HEK293 (cell line): ENCODE measurements around the gene PROX2.

Source experiments
- CTCF ChIA-PET: fragments of 350-600 bp; formaldehyde crosslinking; extraction: SDS; loops from one replicate; lab custom pipeline; 2021; ENCODE audit warnings: antibody characterized with exemption; lab: Yijun Ruan, JAX
- POLR2A ChIA-PET: fragments of 300-600 bp; formaldehyde crosslinking; extraction: SDS; loops from one replicate; lab custom pipeline; 2020; ENCODE audit warnings: antibody characterized with exemption, inconsistent platforms; lab: Yijun Ruan, JAX
- H3K27ac ChIP-seq: fragments of 200-500 bp; sonication (Bioruptor generic); 2 replicates; pipeline ENCODE4 v1.5.1; 2014; ENCODE audit warnings: low read depth, low read length, control low read depth, inconsistent platforms; ENCODE audit errors: extremely low read depth
- H3K36me3 ChIP-seq, 2 experiments: fragments of 200-500 bp in 1 of 2; sonication (Bioruptor generic) in 1 of 2; 1 replicate in 1 of 2; 2 replicates in 1 of 2; pipeline ENCODE4 v1.5.1; 2014 to 2017; ENCODE audit warnings: inconsistent platforms in 2 of 2, low read length in 2 of 2; ENCODE audit not compliant: control insufficient read depth in 2 of 2, insufficient read depth in 1 of 2
- H3K4me1 ChIP-seq: fragments of 200-500 bp; sonication (Bioruptor generic); 2 replicates; pipeline ENCODE4 v1.5.1; 2014; ENCODE audit warnings: mild to moderate bottlenecking, low read length, inconsistent platforms; ENCODE audit not compliant: control insufficient read depth, insufficient read depth
- H3K4me3 ChIP-seq: 2 replicates; pipeline ENCODE4 v1.5.1; 2011; ENCODE audit warnings: low read depth, mild to moderate bottlenecking, control low read depth, low read length, moderate library complexity
- H3K9me3 ChIP-seq: fragments of 200-500 bp; sonication (Bioruptor generic); 2 replicates; pipeline ENCODE4 v1.5.1; 2014; ENCODE audit warnings: low read depth, low read length, inconsistent platforms; ENCODE audit not compliant: control insufficient read depth, insufficient read depth
- BCL11A ChIP-seq: fragments of 450-650 bp; formaldehyde crosslinking; IDR thresholded peaks from 2 replicates; pipeline ENCODE4 v1.5.1; 2016; ENCODE audit warnings: low read depth, missing biosample characterization, missing genetic modification characterization
- GLI4 ChIP-seq: fragments of 450-650 bp; formaldehyde crosslinking; IDR thresholded peaks from 2 replicates; pipeline ENCODE4 v1.5.1; 2016; ENCODE audit warnings: missing biosample characterization, missing genetic modification characterization
- HOXD13 ChIP-seq: sonication (generic); formaldehyde crosslinking; IDR thresholded peaks from 2 replicates; pipeline ENCODE4 v1.8.0; 2022; ENCODE audit warnings: missing genetic modification reagents, borderline replicate concordance
- OVOL3 ChIP-seq: fragments of 450-650 bp; formaldehyde crosslinking; IDR thresholded peaks from 2 replicates; pipeline ENCODE4 v1.5.1; 2016; ENCODE audit warnings: missing biosample characterization, missing genetic modification characterization
- PRDM1 ChIP-seq: fragments of 450-650 bp; formaldehyde crosslinking; IDR thresholded peaks from 2 replicates; pipeline ENCODE4; 2016; ENCODE audit warnings: missing biosample characterization, missing genetic modification characterization
- PRDM4 ChIP-seq: fragments of 450-650 bp; formaldehyde crosslinking; IDR thresholded peaks from 2 replicates; pipeline ENCODE4 v1.5.1; 2017; ENCODE audit warnings: missing biosample characterization, missing genetic modification characterization
- REPIN1 ChIP-seq: fragments of 450-650 bp; formaldehyde crosslinking; IDR thresholded peaks from 2 replicates; pipeline ENCODE4 v1.5.1; 2017; ENCODE audit warnings: missing biosample characterization, missing genetic modification characterization, low read depth
- SALL2 ChIP-seq: fragments of 450-650 bp; formaldehyde crosslinking; IDR thresholded peaks from 2 replicates; pipeline ENCODE4 v1.5.0; 2017; ENCODE audit warnings: missing biosample characterization, mild to moderate bottlenecking, missing genetic modification characterization, borderline replicate concordance
- SP2 ChIP-seq: fragments of 450-650 bp; formaldehyde crosslinking; IDR thresholded peaks from 2 replicates; pipeline ENCODE4 v1.5.1; 2016; ENCODE audit warnings: missing biosample characterization, missing genetic modification characterization
- TSHZ1 ChIP-seq: fragments of 450-650 bp; formaldehyde crosslinking; IDR thresholded peaks from 2 replicates; pipeline ENCODE4 v1.5.1; 2016; ENCODE audit warnings: missing biosample characterization, missing genetic modification characterization, borderline replicate concordance
- YY2 ChIP-seq: fragments of 450-650 bp; formaldehyde crosslinking; IDR thresholded peaks from 2 replicates; pipeline ENCODE4 v1.5.1; 2016; ENCODE audit warnings: missing biosample characterization, missing genetic modification characterization
- ZBTB17 ChIP-seq: fragments of 450-650 bp; formaldehyde crosslinking; IDR thresholded peaks from 2 replicates; pipeline ENCODE4 v1.5.1; 2016; ENCODE audit warnings: missing biosample characterization, missing genetic modification characterization
- ZBTB20 ChIP-seq: fragments of 450-650 bp; formaldehyde crosslinking; IDR thresholded peaks from 2 replicates; pipeline ENCODE4 v1.5.1; 2016; ENCODE audit warnings: missing biosample characterization, missing genetic modification characterization
- ZBTB48 ChIP-seq: fragments of 450-650 bp; formaldehyde crosslinking; IDR thresholded peaks from 2 replicates; pipeline ENCODE4 v1.5.1; 2016; ENCODE audit warnings: missing biosample characterization, missing genetic modification characterization
- ZBTB49 ChIP-seq: fragments of 450-650 bp; formaldehyde crosslinking; IDR thresholded peaks from 2 replicates; pipeline ENCODE4 v1.5.1; 2016; ENCODE audit warnings: missing biosample characterization, missing genetic modification characterization, low read depth
- ZFHX2 ChIP-seq: fragments of 450-650 bp; formaldehyde crosslinking; conservative IDR thresholded peaks from 2 replicates; pipeline ENCODE4 v1.5.1; 2016; ENCODE audit warnings: missing biosample characterization, missing genetic modification characterization
- ZNF121 ChIP-seq: fragments of 450-650 bp; formaldehyde crosslinking; IDR thresholded peaks from 2 replicates; pipeline ENCODE4 v1.5.1; 2016; ENCODE audit warnings: missing biosample characterization, missing genetic modification characterization
- ZNF155 ChIP-seq: fragments of 450-650 bp; formaldehyde crosslinking; IDR thresholded peaks from 2 replicates; pipeline ENCODE4 v1.5.1; 2016; ENCODE audit warnings: missing biosample characterization, missing genetic modification characterization
- ZNF169 ChIP-seq: fragments of 450-650 bp; formaldehyde crosslinking; IDR thresholded peaks from 2 replicates; pipeline ENCODE4 v1.5.1; 2016; ENCODE audit warnings: missing biosample characterization, missing genetic modification characterization
- ZNF292 ChIP-seq: fragments of 450-650 bp; formaldehyde crosslinking; IDR thresholded peaks from 2 replicates; pipeline ENCODE4 v1.5.1; 2016; ENCODE audit warnings: low read depth, missing biosample characterization, missing genetic modification characterization, borderline replicate concordance
- ZNF354C ChIP-seq: fragments of 450-650 bp; formaldehyde crosslinking; IDR thresholded peaks from 2 replicates; pipeline ENCODE4 v1.5.1; 2016; ENCODE audit warnings: missing biosample characterization, missing genetic modification characterization, low read depth, borderline replicate concordance
- ZNF426 ChIP-seq: fragments of 450-650 bp; formaldehyde crosslinking; IDR thresholded peaks from 2 replicates; pipeline ENCODE4 v1.5.1; 2017; ENCODE audit warnings: missing biosample characterization, missing genetic modification characterization, mild to moderate bottlenecking, inconsistent platforms, moderate library complexity
- ZNF48 ChIP-seq: fragments of 450-650 bp; formaldehyde crosslinking; IDR thresholded peaks from 2 replicates; pipeline ENCODE4 v1.5.1; 2016; ENCODE audit warnings: missing biosample characterization, missing genetic modification characterization
- ZNF510 ChIP-seq: fragments of 450-650 bp; formaldehyde crosslinking; IDR thresholded peaks from 2 replicates; pipeline ENCODE4 v1.5.1; 2018; ENCODE audit warnings: mild to moderate bottlenecking, missing genetic modification characterization, missing biosample characterization; ENCODE audit not compliant: insufficient replicate concordance
- ZNF521 ChIP-seq: fragments of 450-650 bp; formaldehyde crosslinking; IDR thresholded peaks from 2 replicates; pipeline ENCODE4 v1.5.1; 2017; ENCODE audit warnings: missing biosample characterization, mild to moderate bottlenecking, missing genetic modification characterization
- ZNF529 ChIP-seq: fragments of 450-650 bp; formaldehyde crosslinking; IDR thresholded peaks from 2 replicates; pipeline ENCODE4 v1.5.1; 2017; ENCODE audit warnings: missing genetic modification characterization, missing biosample characterization; ENCODE audit not compliant: insufficient replicate concordance
- ZNF549 ChIP-seq: fragments of 450-650 bp; IDR thresholded peaks from 2 replicates; pipeline ENCODE4 v1.5.1; 2018; ENCODE audit warnings: missing biosample characterization, missing genetic modification characterization, mild to moderate bottlenecking, inconsistent platforms, moderate library complexity
- ZNF571 ChIP-seq: fragments of 450-650 bp; formaldehyde crosslinking; IDR thresholded peaks from 2 replicates; pipeline ENCODE4 v1.5.0; 2017; ENCODE audit warnings: missing biosample characterization, missing genetic modification characterization
- ZNF596 ChIP-seq: fragments of 450-650 bp; IDR thresholded peaks from 2 replicates; pipeline ENCODE4 v1.5.0; 2018; ENCODE audit warnings: missing biosample characterization, mild to moderate bottlenecking, missing genetic modification characterization, moderate library complexity
- ZNF623 ChIP-seq: fragments of 450-650 bp; formaldehyde crosslinking; IDR thresholded peaks from 2 replicates; pipeline ENCODE4 v1.5.1; 2016; ENCODE audit warnings: missing biosample characterization, missing genetic modification characterization
- ZNF664 ChIP-seq: fragments of 450-650 bp; formaldehyde crosslinking; IDR thresholded peaks from 2 replicates; pipeline ENCODE4 v1.5.1; 2016; ENCODE audit warnings: missing biosample characterization, missing genetic modification characterization

Gene PROX2

GRCh38 chr14:74863274-74863673 lies 12.7 kb downstream of the PROX2 start:
- Histone ChIP-seq H3K27ac (no peak overlapping the region), H3K4me1 (no peaks in the 10 kb centered on the region), H3K36me3 (no peaks in the 10 kb centered on the region), H3K4me3 (no peak overlapping the region), H3K9me3 (no peaks in the 10 kb centered on the region)
- CTCF ChIA-PET, result interaction anchor here (0.8 to 10.8 kb wide), 6 partner anchors 9 to 254 kb away, joined by 3 to 195 read pairs (median 38); no protein-coding TSS in a partner anchor
- POLR2A ChIA-PET, result no interaction called here
- TF ChIP-seq SP2 (tag by site-specific recombination) (no peak), YY2 (no peak), GLI4 (no peak), ZNF155 (tag by site-specific recombination) (no peak), ZNF664 (tag by site-specific recombination) (no peak), REPIN1 (no peak), ZBTB48 (tag by site-specific recombination) (no peak), ZNF510 (tag by site-specific recombination) (no peak), ZNF354C (tag by site-specific recombination) (no peak), ZNF521 (tag by site-specific recombination) (no peak), ZNF48 (tag by site-specific recombination) (no peak), PRDM1 (tag by site-specific recombination) (no peak), ZNF549 (tag by site-specific recombination) (no peak), ZNF623 (tag by site-specific recombination) (no peak), ZNF426 (tag by site-specific recombination) (no peak), TSHZ1 (no peak), SALL2 (tag by site-specific recombination) (no peak), PRDM4 (tag by site-specific recombination) (no peak), ZNF596 (tag by site-specific recombination) (no peak)

- Histone ChIP-seq H3K4me3 (no peak overlapping the region), H3K27ac (no peak overlapping the region), H3K9me3 (no peaks in the 10 kb centered on the region), H3K4me1 (no peaks in the 10 kb centered on the region), H3K36me3 (no peaks in the 10 kb centered on the region)
- TF ChIP-seq ZFHX2 (tag by site-specific recombination) (no peak), ZNF121 (tag by site-specific recombination) (no peak), ZNF292 (tag by site-specific recombination) (no peak), ZBTB17 (tag by site-specific recombination) (no peak), OVOL3 (tag by site-specific recombination) (no peak), ZNF529 (tag by site-specific recombination) (no peak), ZBTB49 (tag by site-specific recombination) (no peak), ZNF169 (no peak), ZNF571 (no peak), ZBTB20 (tag by site-specific recombination) (no peak), HOXD13 (CRISPR knock-in tag) (no peak), BCL11A (tag by site-specific recombination) (no peak)
- ChIA-PET POLR2A (interaction anchor here (1.2 kb wide), 1 partner anchor 45 kb away, joined by 9 read pairs; no protein-coding TSS in a partner anchor), CTCF (interaction anchor here (0.6 to 10.8 kb wide), 21 partner anchors 10 to 442 kb away, joined by 3 to 195 read pairs (median 12); partner anchors contain the start of genes DLST and PROX2)
Measured at GRCh38 chr14:74861734-74862090, 14.2 kb downstream of the PROX2 start.
